Activated CD8-positive, alpha-beta memory T cell treated with anti-CD3 and anti-CD28 coated beads for 36 hours (primary cell): ENCODE measurements around the gene PTGS1. TPM values are rescaled to one million over a fixed set of nuclear protein-coding genes. Genes with fewer than 3 reads are reported as not detected.
"Not testable (repeated sequence)": the region's sequence is repeated elsewhere in the genome, so short reads cannot be mapped to it uniquely, and the experiment has no call there.

Experiments
- CTCF ChIA-PET: fragments of 350-600 bp; sonication (Branson Sonifier 250); formaldehyde crosslinking; loops from one replicate; lab custom pipeline; 2021; ENCODE audit warnings: antibody characterized with exemption; lab: Charles Lee
- POLR2A ChIA-PET: fragments of 350-600 bp; sonication (Branson Sonifier 250); formaldehyde crosslinking; loops from one replicate; lab custom pipeline; 2021; ENCODE audit warnings: antibody characterized with exemption; lab: Charles Lee
- total RNA-seq, 2 experiments: library from RNA; stranded (reverse); gene quantifications; one replicate each; pipeline ENCODE4 v1.2.3, GENCODE V29; 2021

Gene PTGS1
- total RNA-seq, 2 experiments from 2014 or later, result 0.08 TPM; not detected in 1

DNA sequence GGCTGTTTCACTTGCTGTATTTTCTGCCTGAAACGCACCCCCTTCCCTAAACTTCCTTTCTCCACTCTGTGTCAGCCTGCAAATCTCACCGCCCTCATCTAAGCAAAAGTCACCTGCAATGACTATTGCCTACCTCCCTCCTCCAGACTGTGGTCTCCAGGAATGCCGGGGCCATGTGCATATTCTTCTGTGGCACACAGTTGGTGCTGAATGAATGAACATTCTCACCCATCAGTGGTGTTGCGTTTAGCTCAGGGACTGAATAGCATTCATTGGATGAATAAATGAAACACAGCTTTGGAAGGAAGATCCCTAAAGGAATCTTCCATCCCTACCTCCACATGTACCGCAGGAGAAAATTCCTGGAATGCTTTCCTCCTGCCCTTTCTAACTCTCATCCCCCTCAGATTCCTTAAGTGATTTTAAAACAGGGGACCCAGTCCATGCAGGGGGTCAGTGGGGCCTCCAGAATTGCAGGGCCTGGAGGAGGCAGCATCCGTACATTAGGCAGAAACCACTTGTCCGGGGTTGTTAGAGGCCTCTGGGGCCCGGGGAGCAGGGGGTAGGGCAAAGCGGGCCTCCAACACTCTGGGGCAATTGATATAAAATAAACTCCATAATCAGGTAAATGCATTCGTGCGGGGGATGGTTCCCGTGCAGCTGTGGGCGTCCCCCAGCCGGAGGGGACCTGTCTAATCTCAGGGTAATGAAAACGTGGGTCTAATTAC is 28.3 kb upstream of the PTGS1 start:
- CTCF ChIA-PET, result interaction anchor here (0.9 to 1.4 kb wide), 2 partner anchors 8 to 243 kb away, joined by 3 to 4 read pairs; no protein-coding TSS in a partner anchor
- POLR2A ChIA-PET, result no interaction called here

- ChIA-PET POLR2A (no interaction called here), CTCF (interaction anchor here (0.5 to 2.5 kb wide), 5 partner anchors 222 to 453 kb away, joined by 3 to 14 read pairs (median 5); no protein-coding TSS in a partner anchor)
Measured at GRCh38 chr9:122346478-122347347, 24.1 kb upstream of the PTGS1 start.

GRCh38 chr9:122347348-122348287 is 23.2 kb upstream of the PTGS1 start:
- ChIA-PET CTCF (interaction anchor here (0.9 to 2.4 kb wide), 2 partner anchors 223 to 249 kb away, joined by 3 to 14 read pairs; no protein-coding TSS in a partner anchor), POLR2A (interaction anchor here (0.6 kb wide), 1 partner anchor 83 kb away, joined by 3 read pairs; the partner anchor contains the start of genes MRRF and RBM18)

DNA sequence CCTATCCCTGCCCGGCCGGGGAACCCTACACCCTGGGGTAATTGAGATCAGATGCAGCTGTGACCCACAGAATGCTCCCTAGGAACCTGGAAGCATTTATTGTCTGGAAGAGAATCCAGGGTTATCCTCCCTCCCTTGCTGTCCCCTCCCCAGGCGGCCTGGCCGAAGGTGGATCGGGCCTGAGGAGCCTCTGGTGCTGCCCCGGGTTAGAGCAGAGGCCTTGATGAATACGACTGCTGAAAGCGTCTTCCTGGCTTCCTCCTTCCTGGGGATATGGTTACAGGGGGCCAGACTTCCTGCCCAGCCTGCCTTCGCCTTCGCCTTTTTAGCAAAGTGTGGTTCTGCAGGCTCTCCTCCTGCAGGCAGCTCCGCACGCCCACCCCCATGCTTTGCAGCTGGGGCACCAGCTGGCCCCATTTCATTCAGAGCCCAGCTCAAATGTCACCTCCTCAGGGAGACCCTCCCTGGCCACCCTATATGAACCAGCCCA is 22.5 kb upstream of the PTGS1 start:
- ChIA-PET POLR2A (no interaction called here), CTCF (interaction anchor here (0.9 to 4.4 kb wide), 3 partner anchors 224 to 250 kb away, joined by 3 to 66 read pairs (median 14); no protein-coding TSS in a partner anchor)

GRCh38 chr9:122348791-122349190 is 22.0 kb upstream of the PTGS1 start:
- POLR2A ChIA-PET, result no interaction called here
- CTCF ChIA-PET, result interaction anchor here (0.9 to 4.4 kb wide), 3 partner anchors 19 to 250 kb away, joined by 3 to 66 read pairs (median 3); no protein-coding TSS in a partner anchor

DNA sequence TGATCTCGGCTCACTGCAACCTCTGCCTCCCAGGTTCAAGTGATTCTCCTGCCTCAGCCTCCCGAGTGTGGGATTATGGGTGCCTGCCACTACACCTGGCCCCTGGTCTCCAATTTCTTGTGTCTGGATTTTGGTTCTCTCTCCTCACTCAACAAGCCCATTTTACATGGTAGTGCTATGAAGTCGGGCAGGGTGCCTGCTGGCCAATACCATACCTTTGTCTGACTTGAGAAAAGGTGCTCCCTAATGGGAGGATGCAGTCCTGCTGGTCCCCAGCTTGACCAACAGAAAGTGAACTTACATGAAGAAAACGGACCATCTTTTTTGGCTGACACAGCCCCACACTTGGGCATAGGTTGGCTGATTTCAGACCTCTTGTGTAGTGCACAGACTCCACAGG is 21.6 kb upstream of the PTGS1 start:
- ChIA-PET CTCF (interaction anchor here (1.3 to 4.4 kb wide), 3 partner anchors 19 to 251 kb away, joined by 3 to 66 read pairs (median 21); no protein-coding TSS in a partner anchor), POLR2A (no interaction called here)

DNA sequence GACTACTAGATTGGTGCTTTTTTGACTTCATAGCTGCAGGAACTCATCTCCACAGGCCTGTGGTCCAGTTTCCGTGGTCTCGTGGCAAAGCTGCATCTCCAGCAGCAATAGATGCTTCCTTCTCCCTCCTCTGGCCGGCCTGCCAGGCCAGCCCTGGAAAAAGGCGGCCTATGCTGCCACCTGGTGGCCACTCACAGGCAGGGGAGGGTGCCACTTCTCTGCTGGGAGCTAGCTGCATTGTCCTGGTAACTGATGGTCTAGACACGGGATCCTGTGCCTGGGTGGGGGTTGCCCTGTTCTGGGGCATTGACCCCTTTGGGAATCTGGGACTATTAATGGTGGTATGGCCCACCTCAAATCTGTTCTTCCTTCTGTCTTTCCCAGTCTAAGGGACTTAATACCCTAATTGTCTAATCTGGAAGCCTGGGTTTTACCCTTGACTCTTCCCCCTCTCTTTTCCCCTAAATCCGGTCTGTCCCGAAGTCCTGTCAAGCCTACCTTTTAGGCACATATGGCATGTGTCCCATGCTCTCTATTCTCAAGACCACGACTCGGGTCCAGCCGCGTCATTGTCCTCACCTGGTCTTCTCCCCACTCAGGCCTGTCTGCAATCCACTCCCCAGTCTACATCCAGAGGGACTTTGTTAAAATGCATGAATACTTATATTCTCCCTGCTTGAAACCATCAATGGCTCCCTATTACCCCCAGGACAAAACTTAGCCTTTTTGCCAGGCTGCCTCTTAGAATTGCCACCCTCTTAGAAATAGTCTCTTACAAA is 20.1 kb upstream of the PTGS1 start:
- ChIA-PET POLR2A (no interaction called here), CTCF (interaction anchor here (0.5 to 4.4 kb wide), 13 partner anchors 9 to 458 kb away, joined by 3 to 66 read pairs (median 4); partner anchors contain the start of genes PTGS1 and TTLL11)

DNA sequence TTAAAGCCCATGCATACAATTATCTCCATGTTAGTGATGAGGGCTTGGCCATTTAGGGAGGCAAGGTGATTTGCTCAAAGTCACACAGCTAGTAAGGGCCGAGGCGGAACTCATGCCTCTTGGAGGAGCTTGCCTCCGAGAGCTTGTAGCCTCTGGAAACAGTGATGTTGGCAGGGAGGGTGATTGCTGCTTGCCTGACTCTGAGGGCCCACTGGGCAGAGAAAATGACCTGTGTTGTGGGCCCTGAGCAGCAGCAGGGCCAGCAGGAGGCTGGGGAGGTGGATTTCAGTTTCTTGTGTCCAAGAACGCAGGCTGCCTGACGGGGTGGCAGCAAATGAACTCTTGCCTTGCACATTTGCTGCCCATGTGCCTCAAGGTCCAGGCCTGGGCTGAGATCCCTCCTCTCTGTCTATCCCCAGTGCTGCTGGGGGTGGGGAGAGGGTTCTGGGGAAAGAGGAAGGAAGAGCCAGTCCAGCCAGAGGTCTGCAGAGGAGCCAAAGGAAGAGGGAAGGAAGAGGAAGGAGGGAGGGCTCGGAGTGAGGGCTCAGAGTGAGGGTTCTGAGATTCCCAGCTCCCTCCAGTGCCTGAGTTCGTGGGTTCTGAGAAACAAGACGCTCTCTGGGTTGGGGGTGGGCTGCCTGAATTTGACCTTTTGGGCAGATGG is 16.2 kb upstream of the PTGS1 start:
- POLR2A ChIA-PET, result no interaction called here
- CTCF ChIA-PET, result no interaction called here

DNA sequence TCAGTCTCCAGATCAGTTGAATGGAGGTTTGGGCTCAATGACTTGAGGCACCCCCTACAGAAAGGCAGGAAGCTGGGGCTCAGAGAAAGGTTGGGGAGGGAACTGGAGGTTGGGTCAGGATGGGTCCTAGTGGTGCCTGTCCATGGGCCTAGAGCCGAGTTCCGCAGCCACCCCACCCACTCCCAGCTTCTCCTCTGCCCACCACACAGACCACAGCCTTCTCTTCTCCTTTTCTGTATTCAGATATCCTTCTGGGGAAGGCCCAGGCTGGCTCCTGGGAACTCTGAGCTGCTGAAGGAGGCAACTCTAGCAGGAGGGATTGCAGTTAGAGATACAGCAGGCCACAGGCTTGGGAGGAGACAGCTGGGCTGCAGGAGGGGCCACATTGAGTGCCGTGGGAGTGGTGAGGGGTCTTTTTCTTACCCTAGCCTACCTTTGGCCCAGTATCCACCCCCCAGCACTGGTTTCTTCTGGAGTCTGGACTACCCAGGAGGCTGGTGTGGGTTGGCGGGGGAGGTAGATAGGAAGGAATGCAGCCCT is 15.4 kb upstream of the PTGS1 start:
- CTCF ChIA-PET, result no interaction called here
- POLR2A ChIA-PET, result no interaction called here

GRCh38 chr9:122356627-122357026 is 14.2 kb upstream of the PTGS1 start:
- POLR2A ChIA-PET, result no interaction called here
- CTCF ChIA-PET, result no interaction called here

DNA sequence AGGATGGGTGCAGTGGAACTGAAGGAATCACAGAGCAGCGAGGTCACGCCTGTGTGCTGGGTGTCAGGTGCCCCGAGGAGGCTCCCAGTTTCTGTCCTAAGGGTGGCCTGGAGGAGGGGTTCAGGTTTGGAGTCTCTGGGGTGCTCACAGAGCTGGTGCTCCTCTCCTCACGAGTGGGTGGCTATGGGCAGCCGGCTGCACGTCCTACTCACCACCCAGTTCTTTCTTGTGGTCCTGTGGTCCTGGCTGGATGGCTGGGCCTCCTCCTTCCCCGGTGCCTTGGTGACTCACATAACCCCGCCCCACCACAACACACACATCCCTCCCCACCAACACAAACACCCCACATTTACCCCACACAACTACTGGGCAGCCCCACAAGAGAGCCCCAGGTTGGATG is 9.9 kb upstream of the PTGS1 start:
- CTCF ChIA-PET, result no interaction called here
- POLR2A ChIA-PET, result no interaction called here

GRCh38 chr9:122363131-122363530 is 7.7 kb upstream of the PTGS1 start:
- CTCF ChIA-PET, result interaction anchor here (1.3 kb wide), 1 partner anchor 265 kb away, joined by 3 read pairs; no protein-coding TSS in a partner anchor

GRCh38 chr9:122364117-122364782 is 6.6 kb upstream of the PTGS1 start:
- ChIA-PET CTCF (no interaction called here), POLR2A (no interaction called here)

More at GRCh38 chr9:122363131-122363530, 7.7 kb upstream of the PTGS1 start:
- POLR2A ChIA-PET, result not testable (repeated sequence)

DNA sequence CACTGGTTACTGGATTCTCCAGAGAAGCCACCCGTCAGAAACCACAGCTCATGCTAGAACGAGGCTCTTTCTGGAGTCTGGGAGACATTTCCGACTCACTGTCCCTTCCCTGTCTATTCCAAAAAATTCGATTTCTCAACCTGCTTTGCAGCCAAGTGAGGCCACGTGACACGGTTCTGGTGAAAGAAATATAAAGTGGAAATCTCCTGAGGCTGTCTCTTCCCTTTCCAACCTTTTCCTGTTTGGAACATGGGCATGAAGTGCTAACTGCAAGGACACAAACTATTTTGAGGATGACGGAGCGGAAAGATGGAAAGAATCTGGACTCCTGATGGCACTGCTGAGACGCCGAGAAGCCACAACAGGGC is 6.1 kb upstream of the PTGS1 start:
- ChIA-PET CTCF (no interaction called here), POLR2A (no interaction called here)

DNA sequence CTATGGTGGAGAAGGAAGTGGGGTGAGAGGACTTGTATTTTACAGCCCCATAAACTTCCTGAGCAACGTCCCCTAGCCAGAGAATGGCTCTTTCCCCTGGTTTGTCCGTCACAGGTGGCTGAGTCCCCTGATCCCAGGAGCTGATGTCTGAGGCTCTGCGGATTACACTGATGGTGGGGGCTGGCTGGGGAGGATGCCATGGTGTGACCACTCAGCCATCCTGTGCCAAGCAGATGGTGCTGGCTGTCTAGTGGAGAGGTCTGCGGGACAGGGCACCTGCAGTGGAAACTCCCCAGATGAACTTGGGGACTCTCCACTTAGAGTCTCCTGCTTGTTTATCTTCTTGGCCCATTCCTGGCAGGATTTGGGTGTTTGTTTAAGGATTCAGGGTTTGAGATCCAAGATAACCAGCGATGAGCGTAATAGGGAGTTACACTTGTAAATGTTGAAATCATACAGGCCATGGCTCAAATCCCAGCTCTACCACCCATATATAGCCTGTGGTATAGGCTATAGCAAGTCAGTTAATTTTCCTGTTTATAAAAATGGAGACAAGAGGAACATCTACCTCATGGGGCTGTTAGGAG is 4.7 kb upstream of the PTGS1 start:
- CTCF ChIA-PET, result no interaction called here

DNA sequence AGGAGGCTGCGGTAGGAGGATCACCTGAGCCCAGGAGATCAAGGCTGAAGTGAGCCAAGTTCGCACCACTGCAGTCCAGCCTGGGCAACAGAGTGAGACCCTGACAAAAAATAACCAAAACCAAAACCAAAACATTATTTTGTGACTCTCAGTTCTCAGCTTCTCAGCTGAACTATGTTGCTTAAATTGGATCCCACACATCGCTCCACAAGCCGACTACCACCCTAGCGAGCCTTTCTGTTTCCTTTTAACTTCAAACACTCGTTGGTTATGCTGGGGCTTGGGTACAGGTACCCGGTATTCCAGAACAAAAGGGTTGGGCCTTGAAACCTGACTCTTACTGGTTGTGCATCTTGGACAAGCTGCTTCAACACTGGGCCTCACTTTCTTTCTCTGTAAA is 3.8 kb upstream of the PTGS1 start:
- POLR2A ChIA-PET, result no interaction called here

More for the DNA sequence above, 4.7 kb upstream of the PTGS1 start:
- POLR2A ChIA-PET, result no interaction called here

More for the DNA sequence above, 3.8 kb upstream of the PTGS1 start:
- CTCF ChIA-PET, result interaction anchor here (1.1 kb wide), 1 partner anchor 18 kb away, joined by 3 read pairs; no protein-coding TSS in a partner anchor
